NCI-H2227 (cell line): Measurements from ENCODE around the gene PSMA8.
"Not testable (repeated sequence)": the region's sequence is repeated elsewhere in the genome, so short reads cannot be mapped to it uniquely, and the experiment has no call there.

Source experiments
- DNase-seq: peaks from one replicate; lab custom pipeline; 2025; ENCODE audit not compliant: unreplicated experiment; lab: John Stamatoyannopoulos, UW

PSMA8 gene

GRCh38 chr18:26228562-26229260 is 95.0 kb downstream of the PSMA8 start:
- DNase-seq = no peak

- DNase-seq = no peak
These were observed 96.8 kb downstream of the PSMA8 start for GRCh38 chr18:26230497-26230896.

DNA sequence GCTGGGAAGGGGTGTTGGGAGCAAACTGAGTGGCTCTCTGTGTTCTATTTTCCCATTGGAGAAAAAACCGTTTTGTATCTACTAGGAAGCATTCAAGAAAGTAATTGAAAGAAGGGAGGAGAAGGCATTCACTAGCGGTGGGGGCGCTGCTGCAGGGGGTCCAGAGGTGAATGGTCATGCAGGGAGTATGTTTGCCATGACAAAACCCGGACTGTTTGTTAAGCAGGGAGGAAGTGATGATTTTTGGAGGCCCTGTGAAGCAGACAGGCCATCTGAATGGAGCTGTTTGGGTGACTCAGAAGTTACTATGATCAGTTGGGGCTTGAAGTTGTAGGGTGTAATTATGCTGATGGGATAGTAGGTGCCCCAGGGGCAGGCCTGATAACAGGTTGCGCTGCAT is 99.5 kb downstream of the PSMA8 start:
- no peak for DNase-seq

DNA sequence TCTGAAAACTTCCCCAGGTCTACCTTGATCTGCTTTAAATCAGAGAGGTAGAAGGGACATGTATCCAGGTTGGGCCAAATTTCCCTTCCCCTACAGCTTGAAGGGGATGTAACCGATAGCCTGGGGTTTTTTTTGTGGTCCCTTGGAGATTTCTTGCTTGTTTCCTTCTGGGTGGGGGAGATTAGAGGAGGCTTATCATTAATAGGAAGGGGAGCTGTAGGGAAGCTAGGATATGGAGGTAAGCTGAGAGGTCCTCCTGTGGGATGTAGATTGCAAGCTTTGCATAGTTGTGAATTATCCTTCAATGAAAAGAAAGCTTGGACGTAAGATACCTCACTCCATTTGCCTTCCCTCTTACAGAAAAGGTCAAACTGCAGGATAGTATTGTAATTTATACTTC is 103.7 kb downstream of the PSMA8 start:
- DNase-seq = not testable (repeated sequence)

DNA sequence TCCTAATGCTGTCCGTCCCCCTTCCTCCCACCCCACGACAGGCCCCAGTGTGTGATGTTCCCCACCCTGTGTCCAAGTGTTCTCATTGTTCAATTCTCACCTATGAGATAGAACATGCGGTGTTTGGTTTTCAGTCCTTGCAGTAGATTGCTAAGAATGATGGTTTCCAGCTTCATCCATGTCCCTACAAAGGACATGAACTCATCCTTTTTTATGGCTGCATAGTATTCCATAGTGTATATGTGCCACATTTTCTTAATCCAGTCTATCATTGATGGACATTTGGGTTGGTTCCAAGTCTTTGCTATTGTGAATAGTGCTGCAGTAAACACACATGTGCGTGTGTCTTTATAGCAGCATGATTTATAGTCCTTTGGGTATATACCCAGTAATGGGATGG is 105.0 kb downstream of the PSMA8 start:
- not testable (repeated sequence) for DNase-seq

DNA sequence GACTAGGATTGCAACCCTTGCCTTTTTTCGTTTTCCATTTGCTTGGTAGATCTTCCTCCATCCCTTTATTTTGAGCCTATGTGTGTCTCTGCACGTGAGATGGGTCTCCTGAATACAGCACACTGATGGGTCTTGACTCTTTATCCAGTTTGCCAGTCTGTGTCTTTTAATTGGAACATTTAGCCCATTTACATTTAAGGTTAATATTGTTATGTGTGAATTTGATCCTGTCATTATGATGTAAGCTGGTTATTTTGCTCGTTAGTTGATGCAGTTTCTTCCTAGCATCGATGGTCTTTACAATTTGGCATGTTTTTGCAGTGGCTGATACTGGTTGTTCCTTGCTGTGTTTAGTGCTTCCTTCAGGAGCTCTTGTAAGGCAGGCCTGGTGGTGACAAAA is 108.7 kb downstream of the PSMA8 start:
- DNase-seq = not testable (repeated sequence)
